Stimulated activated CD8-positive, alpha-beta memory T cell treated with anti-CD3 and anti-CD28 coated beads, Interleukin-12 subunit alpha, Interleukin-12 subunit beta, amount 100 ng/mL, for 4 hours (primary cell): Measurements from ENCODE around the gene CYP27B1.

Source experiments
- DNase-seq: peaks from one replicate; pipeline ENCODE4 v3.0.0-alpha.2; 2020; ENCODE audit warnings: low read depth

The CYP27B1 gene

DNA sequence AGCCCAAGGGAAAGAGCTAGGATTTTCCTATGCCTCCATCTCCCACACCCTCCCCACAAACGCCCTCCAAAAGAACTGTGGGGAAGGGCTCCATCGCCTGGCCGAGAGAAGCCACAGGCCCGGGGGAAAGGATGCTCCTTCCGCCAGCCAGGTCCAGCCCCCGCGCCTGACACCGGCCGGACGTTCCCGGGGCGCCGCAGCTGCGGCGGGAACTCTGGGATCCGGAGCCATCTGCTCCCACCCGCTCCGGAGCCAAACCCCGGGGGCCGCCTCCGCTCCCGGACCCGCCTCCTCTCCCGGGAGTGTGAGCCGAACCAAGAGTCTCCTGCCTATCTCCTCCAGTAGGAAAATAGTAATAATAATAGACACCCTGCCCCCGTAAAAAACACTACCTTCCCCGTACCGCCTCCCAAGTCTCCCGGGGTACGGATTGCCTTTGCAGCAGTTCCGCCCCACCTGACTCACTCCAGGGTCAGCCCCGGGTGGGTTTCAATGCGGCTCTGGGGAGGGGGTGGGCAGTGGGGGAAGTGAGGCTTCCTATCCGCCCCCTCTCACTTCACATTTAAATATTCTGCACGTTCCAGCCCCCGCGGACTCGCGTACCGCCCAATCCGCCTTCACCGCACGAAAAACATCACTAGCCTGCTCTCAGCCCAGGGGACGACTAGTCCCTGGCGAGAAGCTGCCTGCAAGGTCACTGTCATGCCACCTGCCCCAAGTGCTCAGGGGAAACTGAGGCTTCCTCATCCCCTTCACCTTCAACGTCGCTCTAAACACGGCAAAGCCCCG, 30.7 kb downstream of the CYP27B1 start:
- DNase-seq, result no peak

DNA sequence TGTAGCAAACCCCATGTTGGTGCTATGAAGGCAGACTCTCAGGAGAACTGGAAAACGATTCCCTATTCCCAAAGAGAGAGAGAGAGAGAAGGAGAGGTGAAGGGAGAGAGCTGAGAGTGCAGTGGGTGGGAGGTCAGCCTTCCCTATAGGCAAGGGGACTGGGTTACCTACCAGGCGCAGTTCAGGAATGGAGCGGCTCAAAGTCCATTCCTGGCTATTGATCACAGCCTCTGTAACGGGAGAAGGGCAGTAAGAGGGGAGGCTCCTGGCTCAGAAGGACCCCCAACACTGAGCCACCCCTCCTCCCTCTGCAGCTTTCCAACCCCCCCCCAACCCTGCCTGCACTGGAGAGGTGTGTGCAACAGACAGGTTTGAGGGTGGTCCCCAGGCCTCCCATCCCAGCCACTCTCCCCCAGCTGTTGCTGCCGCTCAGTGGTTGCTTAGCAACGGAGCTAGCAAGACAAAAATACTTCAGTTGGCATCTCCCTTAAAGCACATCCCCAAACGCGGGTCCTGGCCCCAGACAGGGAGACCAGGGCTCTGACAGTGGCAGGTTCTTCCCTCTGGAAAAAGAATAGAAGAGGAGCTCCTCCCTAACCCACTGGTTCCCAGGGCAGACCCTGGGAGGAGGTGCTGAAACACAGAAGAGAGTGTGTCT, 31.6 kb downstream of the CYP27B1 start:
- DNase-seq, result no peak

DNA sequence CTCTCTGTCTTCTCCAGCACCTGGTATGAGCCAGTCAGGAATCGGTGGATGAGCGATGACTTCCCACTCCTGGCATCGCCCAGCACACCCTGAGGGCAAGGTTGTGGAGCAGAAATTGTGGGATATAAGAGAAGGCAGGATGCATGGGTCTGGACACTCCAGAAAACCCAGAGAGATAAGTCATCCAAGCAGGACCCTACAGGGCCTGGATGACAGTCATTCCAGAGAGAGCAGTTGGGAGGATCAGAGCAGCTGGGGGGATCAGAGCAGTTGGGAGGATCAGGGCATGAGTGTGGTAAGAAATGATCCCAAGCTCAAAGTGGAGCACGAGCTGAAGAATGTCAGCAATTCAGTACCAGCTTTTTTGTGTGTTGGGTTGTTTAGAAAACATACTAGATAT, 32.3 kb downstream of the CYP27B1 start:
- DNase-seq, result no peak

DNA sequence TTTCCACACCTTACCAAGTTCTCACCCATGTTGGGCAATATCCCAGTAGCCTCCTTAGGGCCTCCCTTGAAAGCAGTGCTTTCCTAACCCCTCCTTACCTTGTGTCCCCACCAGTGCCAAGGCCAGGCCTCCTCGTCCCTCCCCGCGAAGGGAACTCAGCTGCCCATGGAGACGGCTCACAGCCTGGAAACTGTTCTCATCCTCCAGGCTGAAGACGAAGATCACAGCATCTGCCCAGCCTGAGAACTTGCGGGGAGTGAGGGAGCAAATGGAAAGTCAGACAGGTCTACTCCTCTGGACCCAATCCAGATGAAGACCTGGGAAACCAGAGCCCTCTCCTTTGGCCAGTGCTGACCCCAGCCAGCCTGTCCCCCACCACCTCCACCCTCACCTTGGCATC, 33.0 kb downstream of the CYP27B1 start:
- no peak for DNase-seq

DNA sequence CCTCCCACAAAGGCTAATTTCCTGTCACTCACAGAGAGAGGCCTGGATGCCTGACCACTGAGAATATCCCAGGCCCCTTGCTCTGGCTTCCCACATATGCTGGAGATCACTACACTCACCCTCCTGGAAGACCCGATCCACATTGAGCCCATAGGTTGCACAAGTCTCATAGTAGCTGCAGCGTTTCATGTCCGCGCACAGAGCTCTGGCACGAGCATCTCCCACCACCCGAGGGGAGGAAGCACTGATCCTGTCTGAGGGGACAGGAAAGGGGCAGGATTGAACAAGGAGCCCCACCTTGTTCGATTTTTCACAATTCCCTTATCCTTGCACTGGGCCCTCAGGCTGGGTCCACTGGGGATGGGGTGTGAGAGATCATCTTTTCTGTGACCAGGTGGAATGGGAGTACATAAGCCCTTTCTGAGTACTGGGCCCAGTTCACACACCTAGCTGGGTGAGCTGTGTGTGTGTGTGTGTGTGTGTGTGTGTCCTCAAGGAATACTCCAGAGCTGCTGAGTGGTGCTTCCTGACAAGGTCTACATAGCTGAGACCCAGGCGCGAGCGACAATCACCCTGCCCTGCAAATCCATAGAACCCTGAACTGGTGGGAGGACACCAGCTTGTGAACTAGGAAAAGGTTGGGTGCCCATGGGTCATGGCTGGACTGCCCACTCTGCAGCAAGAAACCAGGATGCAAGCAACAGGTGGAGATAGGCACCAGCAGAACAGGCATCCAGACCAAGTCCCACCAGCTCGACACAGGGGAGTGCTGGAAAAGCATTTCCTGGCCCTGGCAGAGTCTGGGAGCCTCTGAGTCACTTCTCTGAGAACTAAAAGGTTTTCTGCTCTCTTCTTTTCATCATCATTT, 33.9 kb downstream of the CYP27B1 start:
- no peak for DNase-seq

DNA sequence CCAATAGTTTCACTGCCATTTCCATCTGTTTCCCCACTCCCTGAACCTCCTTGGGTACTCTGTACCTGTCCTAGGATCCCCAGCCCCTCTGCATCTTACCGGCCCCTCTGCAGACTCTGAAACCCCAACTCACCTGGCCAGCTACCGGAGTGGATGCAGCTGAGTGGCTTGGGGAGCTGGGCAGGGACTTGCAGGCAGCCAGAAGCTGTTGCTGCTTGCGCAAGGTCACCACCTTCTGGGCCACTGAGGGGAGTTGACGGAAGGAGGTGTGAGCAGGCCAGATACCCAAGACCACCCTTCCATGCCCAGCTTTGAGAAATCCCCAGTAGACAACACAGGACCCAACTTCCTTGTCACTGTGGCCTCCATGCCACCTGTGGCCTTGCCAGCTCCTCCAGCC, 34.6 kb downstream of the CYP27B1 start:
- DNase-seq, result no peak

DNA sequence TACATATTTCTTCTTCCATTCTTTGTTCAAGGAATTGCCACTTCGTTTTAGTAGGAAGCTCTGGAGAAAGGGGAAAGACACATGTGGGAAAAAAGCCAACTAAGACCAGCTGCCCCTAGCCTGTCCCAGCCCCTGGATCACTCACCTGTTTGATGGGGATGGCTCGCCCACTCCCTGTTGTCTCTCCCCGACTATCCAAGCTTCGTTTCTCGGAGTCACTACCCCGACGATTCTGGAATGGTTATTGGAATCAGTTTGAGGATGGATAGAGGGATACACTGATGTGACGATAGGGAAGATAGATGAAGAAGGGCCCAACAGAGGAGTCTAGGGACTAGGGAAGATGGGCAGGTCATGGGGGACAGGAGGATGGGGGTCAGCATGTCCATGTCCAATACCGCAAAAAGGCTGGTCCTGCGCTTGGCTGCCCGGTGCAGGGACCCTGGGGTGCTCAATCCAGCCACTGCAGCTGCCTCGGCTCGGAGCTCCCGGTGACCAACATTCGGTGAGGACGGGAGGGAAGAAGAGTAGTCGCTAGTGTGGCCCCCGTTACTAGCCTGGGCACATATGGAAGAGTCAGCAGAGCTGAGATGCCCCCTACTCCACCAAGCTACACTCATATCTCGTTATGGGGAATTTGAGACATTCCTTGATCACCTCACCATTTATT, 35.3 kb downstream of the CYP27B1 start:
- DNase-seq, result no peak

DNA sequence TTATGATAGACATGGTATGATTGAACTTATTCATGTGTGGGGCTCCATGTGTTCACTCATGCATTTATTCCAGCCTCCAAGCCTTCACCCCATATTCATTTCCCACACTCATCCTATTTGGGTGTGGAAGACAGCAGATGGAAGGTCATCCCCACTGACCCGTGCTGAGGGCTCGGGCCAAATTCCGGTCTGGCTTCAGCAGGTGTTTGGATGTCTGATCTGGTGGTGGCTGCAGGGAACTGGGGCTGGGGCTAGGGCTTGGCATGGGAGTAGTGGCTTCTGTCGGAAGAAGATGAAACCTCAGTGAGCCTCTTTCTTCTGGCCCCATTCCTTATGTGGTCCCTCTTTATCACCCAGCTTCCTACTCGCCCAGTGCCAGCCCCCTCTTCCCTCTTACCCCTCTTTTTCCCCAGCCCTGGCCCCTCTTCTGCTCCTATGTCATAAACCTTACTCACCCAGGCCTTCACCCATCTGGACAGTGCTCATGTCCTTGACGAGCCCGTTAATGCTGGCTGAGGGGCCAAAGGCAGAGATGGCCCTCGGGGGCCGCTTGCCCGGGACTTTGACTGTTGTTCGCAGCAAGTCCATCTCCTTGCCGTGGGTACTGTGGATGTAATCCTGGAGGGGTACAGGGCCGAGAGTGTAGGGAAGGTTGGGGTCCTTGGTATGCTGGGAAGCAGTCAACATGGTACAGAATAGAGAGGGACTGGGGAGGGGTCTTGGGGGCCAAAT, 36.4 kb downstream of the CYP27B1 start:
- DNase-seq, result no peak

DNA sequence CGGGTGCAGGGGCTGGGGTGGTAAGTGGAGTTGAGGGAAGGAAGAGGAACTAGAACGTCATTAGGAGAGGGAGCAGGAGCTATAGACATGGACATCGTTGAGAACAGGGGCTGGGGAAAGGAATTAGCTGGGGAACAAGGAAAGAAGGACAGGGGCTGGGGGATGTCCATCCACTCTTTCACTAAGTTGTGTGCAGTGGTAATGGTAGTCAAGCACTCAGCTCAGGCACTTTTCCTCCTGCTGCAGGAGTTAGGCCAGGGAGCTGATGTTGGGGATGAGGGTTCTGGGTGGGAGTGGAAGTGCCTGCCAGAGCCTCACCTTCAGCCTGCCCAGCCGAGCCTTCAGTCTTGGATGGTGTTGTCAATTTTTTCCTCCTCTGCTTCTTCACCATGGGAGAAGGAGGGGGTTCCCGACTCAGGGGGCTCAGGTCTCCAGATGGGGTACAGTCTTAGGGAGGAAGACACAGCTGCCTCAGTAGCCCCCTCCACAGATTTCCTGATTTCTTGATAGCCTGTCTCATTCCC, 37.5 kb downstream of the CYP27B1 start:
- DNase-seq, result no peak

DNA sequence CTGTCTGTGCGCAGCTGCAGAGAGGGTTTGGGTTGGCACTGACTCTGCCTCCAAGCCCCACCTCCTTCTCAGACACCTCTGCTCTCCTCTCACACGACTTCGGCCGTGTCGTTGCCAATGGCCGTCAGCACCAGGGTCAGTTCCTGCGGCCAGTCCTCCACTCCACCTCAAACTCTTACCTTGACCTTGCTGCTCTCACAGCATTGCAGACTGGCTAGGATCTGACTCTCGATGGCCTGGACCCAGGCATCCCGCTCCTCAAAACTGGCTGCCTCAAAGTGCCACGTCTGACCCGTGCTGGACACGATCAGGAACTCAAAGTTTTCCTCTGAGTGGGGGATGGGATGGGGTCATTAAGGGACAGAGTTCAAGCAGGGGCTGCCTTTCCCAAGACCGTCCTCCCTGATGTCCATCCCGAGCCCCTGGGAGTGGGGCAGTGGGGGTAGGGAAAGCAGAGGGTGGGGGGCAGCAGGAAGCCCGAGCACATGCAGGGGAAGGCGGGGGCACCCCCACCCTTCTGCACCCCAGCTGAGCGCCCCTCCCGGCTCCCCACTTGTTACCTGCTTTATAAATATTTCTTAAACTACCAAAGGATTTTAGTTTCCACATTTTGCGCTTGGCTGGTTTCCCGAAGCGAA, 39.0 kb downstream of the CYP27B1 start:
- DNase-seq, result no peak

DNA sequence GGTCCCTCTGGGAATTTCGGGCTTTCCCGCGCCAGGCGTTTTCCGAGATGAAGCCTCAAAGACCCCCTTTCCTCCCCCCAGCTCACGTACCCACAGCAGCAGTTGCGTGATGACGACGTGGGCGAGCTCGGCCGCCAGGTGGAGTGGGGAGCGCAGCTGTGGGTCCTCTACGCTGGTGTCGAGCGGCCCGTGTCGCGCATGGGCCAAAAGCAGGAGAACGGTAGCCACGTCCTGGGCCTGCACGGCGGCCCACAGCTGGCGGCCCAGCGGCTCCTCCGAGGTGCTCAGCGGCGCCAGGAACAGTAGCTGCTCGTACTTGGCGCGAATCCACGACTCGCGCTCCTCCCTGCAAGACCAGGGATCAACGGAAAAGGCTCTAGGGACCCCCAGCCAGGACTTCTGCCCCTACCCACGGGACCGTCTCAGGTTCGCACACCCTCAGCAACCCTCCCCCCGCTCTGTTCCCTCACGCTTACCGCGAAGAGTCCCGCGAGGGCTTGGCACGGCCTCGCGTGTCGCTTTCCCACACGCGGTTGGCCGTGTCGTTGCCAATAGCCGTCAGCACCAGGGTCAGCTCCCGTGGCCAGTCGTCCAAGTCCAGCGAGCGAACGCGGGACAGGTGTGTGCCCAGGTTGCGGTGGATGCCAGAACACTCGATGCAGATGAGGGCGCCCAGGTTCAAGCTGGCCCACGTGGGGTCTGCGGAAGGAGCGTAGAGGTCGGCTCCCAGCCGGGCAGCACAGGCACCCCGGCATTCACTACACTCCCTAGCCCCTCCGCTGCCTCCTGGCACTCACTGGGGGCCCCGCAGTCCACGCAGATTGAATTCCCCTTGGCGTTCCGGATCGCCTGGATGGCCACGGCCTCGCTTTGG, 39.8 kb downstream of the CYP27B1 start:
- DNase-seq, result no peak

DNA sequence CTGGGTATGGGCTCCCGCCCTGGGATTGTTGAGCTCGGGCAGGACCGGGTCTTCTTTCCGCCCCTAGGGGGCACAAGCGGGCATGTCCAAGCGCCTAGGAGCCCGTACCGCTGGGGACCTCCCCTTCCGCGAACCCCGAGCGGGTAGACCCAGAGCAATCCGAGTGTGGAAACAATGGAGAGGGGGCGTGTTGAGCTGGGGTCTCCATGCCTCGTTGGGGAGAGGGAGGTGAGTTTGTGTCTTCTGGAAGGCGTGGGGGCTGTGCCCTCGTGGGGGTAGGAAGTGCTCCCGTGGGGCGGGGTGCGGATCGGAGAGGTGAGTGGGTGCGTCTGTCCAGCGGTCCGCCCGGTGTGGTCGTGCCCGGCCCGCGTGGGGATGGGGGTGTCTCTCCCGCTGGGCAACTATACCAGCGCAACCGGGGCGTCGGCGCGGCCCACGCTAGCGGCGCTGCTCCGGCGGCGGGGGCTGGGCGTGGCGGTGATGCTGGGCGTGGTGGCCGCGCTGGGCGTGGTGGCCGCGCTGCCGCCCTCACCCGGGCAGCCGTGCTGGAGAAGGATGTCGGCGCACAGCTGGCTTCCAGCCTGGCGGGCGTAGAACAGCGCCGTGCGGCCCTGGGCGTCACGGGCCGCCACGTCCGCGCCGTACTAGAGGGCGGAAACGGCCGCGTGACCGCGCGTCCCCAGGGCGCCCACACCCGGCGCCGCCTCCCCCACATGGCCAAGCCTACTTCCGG, 40.6 kb downstream of the CYP27B1 start:
- no peak for DNase-seq

DNA sequence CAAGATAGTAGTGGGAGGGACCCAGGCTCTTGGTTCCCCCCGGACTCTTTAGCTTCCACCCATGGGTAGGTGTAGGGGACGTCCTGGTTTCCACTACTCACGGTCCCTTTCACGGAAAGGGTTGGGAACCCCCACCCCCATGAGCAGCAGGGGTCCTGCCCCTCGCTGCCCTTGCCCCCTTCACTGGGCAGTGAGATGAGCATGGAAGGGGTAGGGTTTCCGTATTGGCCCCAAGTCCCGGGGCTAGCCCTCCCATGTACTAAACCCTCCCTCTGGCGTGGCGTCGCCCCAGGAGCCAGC, 41.1 kb downstream of the CYP27B1 start:
- DNase-seq, result no peak

DNA sequence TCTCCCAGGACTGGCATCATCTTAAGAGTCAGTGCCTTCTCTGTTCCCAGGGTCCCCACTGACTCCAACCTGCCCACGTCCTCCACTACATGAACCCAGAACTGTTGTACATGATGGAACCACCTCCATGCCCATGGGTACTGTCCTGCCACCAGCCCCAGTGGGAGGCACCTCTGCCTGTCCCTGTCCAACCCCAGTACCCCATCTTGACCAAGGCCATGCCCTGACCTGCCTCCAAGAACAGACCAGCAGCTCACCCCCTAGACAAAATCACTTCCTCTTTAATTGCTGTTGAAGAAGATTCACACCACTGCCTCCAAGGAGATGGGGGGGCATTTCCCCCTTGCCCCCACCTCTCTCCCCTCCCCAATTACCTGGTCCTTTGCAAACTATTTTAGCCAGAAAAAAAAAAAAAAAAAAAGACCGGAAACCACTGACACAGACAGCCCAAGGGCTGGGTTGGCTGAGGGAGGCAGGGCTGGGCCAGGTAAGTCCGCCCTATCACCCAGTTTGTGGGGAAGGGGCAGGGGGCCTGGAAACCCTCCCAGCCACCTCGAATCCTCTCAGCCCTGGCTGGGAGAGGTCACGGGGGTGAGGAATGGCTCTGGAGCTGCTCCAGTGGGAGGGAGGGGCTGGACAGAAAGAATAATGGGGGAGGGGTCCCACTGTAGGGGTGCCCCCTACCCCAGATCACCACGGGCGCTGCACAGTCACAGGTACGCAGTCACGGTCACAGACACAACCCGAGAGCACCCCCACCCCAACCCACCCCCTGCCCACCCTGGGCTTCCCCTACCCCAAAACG, 41.7 kb downstream of the CYP27B1 start:
- no peak for DNase-seq

DNA sequence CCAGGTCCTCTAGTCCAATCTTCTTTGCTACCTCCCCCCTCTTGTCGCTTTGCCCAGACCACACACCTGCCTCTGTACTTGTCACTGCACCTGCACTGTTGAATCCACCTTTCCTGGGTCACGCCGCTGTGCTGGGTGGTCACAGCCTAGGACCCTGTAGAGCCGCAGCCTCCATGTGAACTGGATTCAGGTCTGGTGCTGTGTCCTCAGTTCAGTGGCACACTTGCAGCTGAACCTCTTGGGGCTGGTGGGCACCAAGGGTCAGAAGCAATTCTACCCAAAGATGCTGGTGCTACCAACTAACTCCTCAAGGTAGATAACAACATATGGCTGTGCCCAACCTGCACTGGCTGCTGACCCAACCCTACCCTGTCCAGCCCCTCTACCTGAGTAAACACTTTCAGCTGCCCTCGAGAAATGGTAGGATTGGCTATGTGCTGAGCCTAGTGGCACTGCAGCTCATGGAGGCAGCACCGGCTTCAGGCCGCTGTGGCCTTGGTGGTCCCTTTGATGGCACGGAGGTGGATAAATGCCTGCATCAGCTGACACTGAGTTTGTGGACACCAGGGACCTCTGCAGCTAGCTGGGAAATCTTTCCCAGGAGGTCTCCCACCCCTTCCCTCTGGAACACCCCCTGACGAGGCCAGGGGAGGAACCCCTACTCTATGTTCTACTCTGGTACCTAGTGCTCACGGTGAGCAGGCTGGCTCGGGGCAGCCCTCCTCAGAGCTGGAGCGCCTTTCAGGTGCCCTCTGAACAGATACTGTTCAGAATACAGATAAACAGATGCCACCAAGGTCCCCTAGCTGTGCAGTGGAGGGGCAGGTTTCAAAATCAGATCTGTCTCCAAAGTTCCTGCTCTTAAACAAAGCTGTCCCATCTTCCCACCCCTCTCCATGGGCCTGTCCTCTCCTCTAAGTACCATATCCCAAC, 42.6 kb downstream of the CYP27B1 start:
- no peak for DNase-seq

DNA sequence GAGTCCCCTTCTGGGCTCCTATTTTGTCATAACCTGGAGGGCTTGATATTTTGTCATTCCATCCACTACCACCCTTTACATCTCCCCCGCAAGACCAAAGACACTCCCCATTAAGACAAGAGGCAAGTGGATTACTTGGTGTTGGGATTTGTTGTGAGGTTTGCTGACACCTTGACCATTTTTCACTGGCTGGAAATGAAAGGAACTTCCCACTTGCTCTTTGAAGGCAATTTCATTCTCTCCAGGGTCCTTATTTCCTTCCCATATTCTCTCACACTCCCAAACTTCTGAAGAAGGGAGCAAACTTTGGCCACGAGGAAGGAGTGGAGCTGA, 43.3 kb downstream of the CYP27B1 start:
- DNase-seq, result no peak
